Measurements from ENCODE around the gene IQCE. TPM values are rescaled to one million over a fixed set of nuclear protein-coding genes. Genes with fewer than 3 reads are reported as not detected.

IQCE gene
- total and polyA plus RNA-seq, 10 of the 15 experiments (the other 5 are each of a cell fraction or from before 2014, with no cell fraction given): 0.37 to 8.1 (median 3.7) TPM

- TF ChIP-seq ZNF687 (IDR thresholded peaks at IDR 0.05): no peak
- TF ChIP-seq E2F4 (IDR thresholded peaks at IDR 0.05; ENCODE audit: low read depth, low read length): no peak
- no peak for TF ChIP-seq CTCF (IDR thresholded peaks at IDR 0.05 in 2 of 3, conservative IDR thresholded peaks at IDR 0.05 in 1 of 3; ENCODE audit: control insufficient read depth in 2 of 3, extremely low read depth in 1 of 3, insufficient read depth in 1 of 3, low read depth in 3 of 3, low read length in 3 of 3)
- no peak for TF ChIP-seq IKZF1 (conservative IDR thresholded peaks at IDR 0.05)
- TF ChIP-seq ZNF207 (IDR thresholded peaks at IDR 0.05; ENCODE audit: borderline replicate concordance): no peak
Observed at GRCh38 chr7:2542916-2543871, 15.6 kb upstream of the IQCE start (continued).
